Measurements from ENCODE around the gene POLA2. TPM values are rescaled to one million over a fixed set of nuclear protein-coding genes. Genes with fewer than 3 reads are reported as not detected.

POLA2 gene
- total and polyA plus RNA-seq, 9 of the 15 experiments (the other 6 are each of a cell fraction or from before 2014, with no cell fraction given), result 2.7 to 134 (median 44.4) TPM

DNA sequence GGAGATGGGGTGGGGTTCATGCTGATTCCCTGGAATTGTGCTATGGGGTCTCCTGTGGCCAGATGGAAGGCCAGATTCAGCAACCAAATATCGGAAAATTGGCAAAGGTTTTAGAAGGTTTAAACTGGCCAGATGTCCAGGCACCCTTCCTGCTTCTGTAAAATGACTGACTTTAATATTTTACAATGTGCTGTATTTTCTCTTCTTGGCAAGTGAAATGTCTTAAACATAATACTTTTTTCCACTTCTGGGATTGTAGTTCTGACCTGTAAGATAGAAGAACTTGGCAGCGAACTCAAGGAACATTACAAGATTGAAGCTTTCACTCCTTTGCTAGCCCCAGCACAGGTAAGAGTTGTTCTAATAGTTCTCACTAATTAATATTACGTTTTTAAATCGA, 17.5 kb downstream of the POLA2 start (continued):
- TF ChIP-seq, protein P1, sequence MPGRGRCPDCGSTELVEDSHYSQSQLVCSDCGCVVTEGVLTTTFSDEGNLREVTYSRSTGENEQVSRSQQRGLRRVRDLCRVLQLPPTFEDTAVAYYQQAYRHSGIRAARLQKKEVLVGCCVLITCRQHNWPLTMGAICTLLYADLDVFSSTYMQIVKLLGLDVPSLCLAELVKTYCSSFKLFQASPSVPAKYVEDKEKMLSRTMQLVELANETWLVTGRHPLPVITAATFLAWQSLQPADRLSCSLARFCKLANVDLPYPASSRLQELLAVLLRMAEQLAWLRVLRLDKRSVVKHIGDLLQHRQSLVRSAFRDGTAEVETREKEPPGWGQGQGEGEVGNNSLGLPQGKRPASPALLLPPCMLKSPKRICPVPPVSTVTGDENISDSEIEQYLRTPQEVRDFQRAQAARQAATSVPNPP (IDR thresholded peaks at IDR 0.05; ENCODE audit: borderline replicate concordance, insufficient read depth, insufficient read length), result no peak
- TF ChIP-seq, protein P2, sequence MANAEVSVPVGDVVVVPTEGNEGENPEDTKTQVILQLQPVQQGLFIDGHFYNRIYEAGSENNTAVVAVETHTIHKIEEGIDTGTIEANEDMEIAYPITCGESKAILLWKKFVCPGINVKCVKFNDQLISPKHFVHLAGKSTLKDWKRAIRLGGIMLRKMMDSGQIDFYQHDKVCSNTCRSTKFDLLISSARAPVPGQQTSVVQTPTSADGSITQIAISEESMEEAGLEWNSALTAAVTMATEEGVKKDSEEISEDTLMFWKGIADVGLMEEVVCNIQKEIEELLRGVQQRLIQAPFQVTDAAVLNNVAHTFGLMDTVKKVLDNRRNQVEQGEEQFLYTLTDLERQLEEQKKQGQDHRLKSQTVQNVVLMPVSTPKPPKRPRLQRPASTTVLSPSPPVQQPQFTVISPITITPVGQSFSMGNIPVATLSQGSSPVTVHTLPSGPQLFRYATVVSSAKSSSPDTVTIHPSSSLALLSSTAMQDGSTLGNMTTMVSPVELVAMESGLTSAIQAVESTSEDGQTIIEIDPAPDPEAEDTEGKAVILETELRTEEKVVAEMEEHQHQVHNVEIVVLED (CRISPR knock-in tag; IDR thresholded peaks at IDR 0.05), result no peak
- TF ChIP-seq PHB2 (IDR thresholded peaks at IDR 0.05; ENCODE audit: low read depth), result no peak

DNA sequence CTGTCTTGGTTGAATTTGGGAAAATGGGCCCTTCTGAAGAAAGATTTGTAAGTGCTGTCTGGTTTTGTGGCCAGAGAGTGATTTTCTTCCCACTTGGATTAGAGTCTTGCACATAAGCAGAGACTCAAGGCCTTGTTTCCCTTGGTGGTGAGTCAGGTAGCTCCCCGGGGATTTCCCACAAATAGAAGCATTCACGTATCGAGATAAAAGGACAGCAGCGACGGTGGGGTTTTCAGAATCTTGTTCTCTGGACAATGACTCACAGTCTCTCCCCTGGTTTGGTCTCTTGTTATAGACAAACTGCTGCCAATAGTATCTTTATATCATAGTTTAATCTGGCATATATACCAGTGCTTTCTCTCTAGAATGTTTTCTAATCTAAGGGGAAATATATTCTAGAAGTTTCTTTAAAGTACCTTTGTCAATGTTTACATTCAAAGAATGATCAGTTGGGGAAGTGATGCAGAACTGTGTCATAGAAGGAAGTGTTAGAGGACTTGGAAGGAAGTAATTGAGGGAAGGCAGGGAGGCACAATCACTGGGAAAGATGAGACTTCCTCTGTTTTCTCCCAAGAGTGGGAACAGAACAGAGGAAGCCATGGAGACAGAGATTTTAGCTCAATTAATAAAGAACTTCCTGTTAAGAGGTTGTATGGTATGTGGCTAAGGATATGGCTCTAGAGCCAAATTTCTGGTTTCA, 18.1 kb downstream of the POLA2 start:
- Histone ChIP-seq H3K4me2 (ENCODE audit: insufficient read depth, low read length) (no peak overlapping the region), H2AFZ (ENCODE audit: low read depth, low read length) (no peak overlapping the region), H3K27me3 (ENCODE audit: control insufficient read depth in 2 of 2, insufficient read depth in 2 of 2, low read length in 2 of 2) (no peaks in the 10 kb centered on the region), H3K4me3 (no peak overlapping the region), H3K27ac (ENCODE audit: extremely low read depth, low read depth, low read length) (no peak overlapping the region), H3K9me1 (ENCODE audit: control insufficient read depth, insufficient read depth, low read length) (no peaks in the 10 kb centered on the region), H3K79me2 (ENCODE audit: control insufficient read depth, insufficient read depth, low read length) (peaks cover 3% of the 10 kb centered on the region; the same call in 1 of the 3 replicates), H3K36me3 (ENCODE audit: control insufficient read depth, insufficient read depth, low read length) (peaks cover 95% of the 10 kb centered on the region), H4K20me1 (replicated peaks; ENCODE audit: control insufficient read depth, insufficient read depth, low read length) (no peaks in the 10 kb centered on the region), H3K4me1 (replicated peaks in 1 of 2; ENCODE audit: control insufficient read depth in 2 of 2, insufficient read depth in 2 of 2, low read length in 2 of 2) (peaks cover 0 to 9% of the 10 kb centered on the region in 2 experiments; a peak in 3 of 5 replicates), H3K9me3 (replicated peaks; ENCODE audit: control insufficient read depth, insufficient read depth, low read depth, low read length) (no peaks in the 10 kb centered on the region), H3K9ac (ENCODE audit: insufficient read depth in 1 of 2, low read depth in 2 of 2, low read length in 2 of 2) (no peak overlapping the region)
- TF ChIP-seq FOSL1 (tag; conservative IDR thresholded peaks at IDR 0.05), result peak; percentile 90
- no peak for TF ChIP-seq LCOR (CRISPR knock-in tag; IDR thresholded peaks at IDR 0.05)
- CTCF ChIA-PET (ENCODE audit: low intra/inter-chr PET ratio), result no interaction called here
- 41% methylated on average over 5 of the region's 5 CpGs for WGBS (ENCODE audit: insufficient coverage, low coverage, missing lambda C conversion rate)
- in situ Hi-C loops (cut with MboI) (loop anchor here (5.0 kb wide), 1 partner anchor 232 kb away; no protein-coding TSS in a partner anchor), intact Hi-C loops (cut with micrococcal nuclease) (no loop called here)
- DNase-seq (ENCODE audit: extremely low read depth in 1 of 4, low spot score in 3 of 4), result peak in 1 of 4 experiments; percentile 34
- no peak for ATAC-seq
- FAIRE-seq, result no peak
- BruUV-seq (replicated peaks), result no TSS peak
- POLR2A ChIA-PET, result interaction anchor here (0.8 to 1.1 kb wide), 3 partner anchors 10 to 52 kb away, joined by 3 to 4 read pairs (median 4); partner anchors contain the start of gene POLA2
